Panc1 (cell line): ENCODE measurements around the gene DIAPH1.

ENCODE experiments used
- POLR2AphosphoS5 ChIP-seq: IDR thresholded peaks from 2 replicates; pipeline ENCODE4 v1.6.1; 2012; ENCODE audit warnings: mild to moderate bottlenecking, low read depth, low read length, moderate library complexity
- SIN3A ChIP-seq: IDR thresholded peaks from 2 replicates; pipeline ENCODE4 v1.6.1; 2012; ENCODE audit warnings: low read depth, mild to moderate bottlenecking, low read length, moderate library complexity, borderline replicate concordance; ENCODE audit not compliant: insufficient read depth
- TCF7L2 ChIP-seq: IDR thresholded peaks from 2 replicates; pipeline ENCODE4 v1.6.1; 2011; ENCODE audit warnings: mild to moderate bottlenecking, low read depth, low read length, inconsistent platforms
- TF ChIP-seq, protein P1 (sequence below): fragments of 450-650 bp; IDR thresholded peaks from 2 replicates; pipeline ENCODE4 v1.5.1; 2017; ENCODE audit warnings: mild to moderate bottlenecking
- TF ChIP-seq, protein P2 (sequence below), 2 experiments: IDR thresholded peaks; 2 replicates each; pipeline ENCODE4 v1.6.1; 2011 to 2012; ENCODE audit warnings: low read depth in 2 of 2, control low read depth in 1 of 2, low read length in 1 of 2, mild to moderate bottlenecking in 1 of 2, moderate library complexity in 1 of 2; ENCODE audit not compliant: insufficient read depth in 1 of 2

DNA sequence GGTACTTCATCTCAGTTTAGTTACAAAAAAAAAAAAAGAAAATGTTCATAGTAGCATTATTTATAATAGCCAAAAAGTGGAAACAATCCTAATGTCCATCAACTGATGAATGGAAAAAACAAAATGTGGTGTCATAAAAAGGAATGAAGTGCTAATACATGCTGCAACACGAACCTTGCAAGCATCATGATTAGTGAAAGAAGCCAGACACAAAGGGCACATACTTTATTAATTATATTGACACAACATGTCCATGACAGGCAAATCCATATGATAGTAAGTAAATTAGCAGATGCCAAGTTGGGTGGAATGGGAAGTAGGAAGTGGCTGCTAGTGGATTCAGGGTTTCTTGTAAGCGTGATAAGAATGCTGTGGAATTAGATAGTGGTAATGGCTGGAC lies 75.7 kb downstream of the DIAPH1 start:
- no peak for TF ChIP-seq POLR2AphosphoS5
- TF ChIP-seq, protein P1, sequence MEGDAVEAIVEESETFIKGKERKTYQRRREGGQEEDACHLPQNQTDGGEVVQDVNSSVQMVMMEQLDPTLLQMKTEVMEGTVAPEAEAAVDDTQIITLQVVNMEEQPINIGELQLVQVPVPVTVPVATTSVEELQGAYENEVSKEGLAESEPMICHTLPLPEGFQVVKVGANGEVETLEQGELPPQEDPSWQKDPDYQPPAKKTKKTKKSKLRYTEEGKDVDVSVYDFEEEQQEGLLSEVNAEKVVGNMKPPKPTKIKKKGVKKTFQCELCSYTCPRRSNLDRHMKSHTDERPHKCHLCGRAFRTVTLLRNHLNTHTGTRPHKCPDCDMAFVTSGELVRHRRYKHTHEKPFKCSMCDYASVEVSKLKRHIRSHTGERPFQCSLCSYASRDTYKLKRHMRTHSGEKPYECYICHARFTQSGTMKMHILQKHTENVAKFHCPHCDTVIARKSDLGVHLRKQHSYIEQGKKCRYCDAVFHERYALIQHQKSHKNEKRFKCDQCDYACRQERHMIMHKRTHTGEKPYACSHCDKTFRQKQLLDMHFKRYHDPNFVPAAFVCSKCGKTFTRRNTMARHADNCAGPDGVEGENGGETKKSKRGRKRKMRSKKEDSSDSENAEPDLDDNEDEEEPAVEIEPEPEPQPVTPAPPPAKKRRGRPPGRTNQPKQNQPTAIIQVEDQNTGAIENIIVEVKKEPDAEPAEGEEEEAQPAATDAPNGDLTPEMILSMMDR, result no peak
- no peak for TF ChIP-seq SIN3A
- TF ChIP-seq, protein P2, sequence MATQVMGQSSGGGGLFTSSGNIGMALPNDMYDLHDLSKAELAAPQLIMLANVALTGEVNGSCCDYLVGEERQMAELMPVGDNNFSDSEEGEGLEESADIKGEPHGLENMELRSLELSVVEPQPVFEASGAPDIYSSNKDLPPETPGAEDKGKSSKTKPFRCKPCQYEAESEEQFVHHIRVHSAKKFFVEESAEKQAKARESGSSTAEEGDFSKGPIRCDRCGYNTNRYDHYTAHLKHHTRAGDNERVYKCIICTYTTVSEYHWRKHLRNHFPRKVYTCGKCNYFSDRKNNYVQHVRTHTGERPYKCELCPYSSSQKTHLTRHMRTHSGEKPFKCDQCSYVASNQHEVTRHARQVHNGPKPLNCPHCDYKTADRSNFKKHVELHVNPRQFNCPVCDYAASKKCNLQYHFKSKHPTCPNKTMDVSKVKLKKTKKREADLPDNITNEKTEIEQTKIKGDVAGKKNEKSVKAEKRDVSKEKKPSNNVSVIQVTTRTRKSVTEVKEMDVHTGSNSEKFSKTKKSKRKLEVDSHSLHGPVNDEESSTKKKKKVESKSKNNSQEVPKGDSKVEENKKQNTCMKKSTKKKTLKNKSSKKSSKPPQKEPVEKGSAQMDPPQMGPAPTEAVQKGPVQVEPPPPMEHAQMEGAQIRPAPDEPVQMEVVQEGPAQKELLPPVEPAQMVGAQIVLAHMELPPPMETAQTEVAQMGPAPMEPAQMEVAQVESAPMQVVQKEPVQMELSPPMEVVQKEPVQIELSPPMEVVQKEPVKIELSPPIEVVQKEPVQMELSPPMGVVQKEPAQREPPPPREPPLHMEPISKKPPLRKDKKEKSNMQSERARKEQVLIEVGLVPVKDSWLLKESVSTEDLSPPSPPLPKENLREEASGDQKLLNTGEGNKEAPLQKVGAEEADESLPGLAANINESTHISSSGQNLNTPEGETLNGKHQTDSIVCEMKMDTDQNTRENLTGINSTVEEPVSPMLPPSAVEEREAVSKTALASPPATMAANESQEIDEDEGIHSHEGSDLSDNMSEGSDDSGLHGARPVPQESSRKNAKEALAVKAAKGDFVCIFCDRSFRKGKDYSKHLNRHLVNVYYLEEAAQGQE (IDR thresholded peaks at IDR 0.05; ENCODE audit: insufficient read depth in 1 of 2, low read depth in 2 of 2, low read length in 1 of 2), result no peak
- no peak for TF ChIP-seq TCF7L2
